Stimulated activated CD4-positive, alpha-beta T cell treated with anti-CD3 and anti-CD28 coated beads, Interleukin-1b, Interleukin-23, amount 100 ng/mL, for 48 hours (primary cell): ENCODE results near the gene ARVCF.

ENCODE experiments used
- DNase-seq: peaks from one replicate; pipeline ENCODE4 v3.0.0-alpha.2; 2020

The ARVCF gene

GRCh38 chr22:20028855-20029549, 12.4 kb upstream of the ARVCF start:
- DNase-seq, result no peak

GRCh38 chr22:20027966-20028854, 11.6 kb upstream of the ARVCF start:
- DNase-seq, result no peak

DNA sequence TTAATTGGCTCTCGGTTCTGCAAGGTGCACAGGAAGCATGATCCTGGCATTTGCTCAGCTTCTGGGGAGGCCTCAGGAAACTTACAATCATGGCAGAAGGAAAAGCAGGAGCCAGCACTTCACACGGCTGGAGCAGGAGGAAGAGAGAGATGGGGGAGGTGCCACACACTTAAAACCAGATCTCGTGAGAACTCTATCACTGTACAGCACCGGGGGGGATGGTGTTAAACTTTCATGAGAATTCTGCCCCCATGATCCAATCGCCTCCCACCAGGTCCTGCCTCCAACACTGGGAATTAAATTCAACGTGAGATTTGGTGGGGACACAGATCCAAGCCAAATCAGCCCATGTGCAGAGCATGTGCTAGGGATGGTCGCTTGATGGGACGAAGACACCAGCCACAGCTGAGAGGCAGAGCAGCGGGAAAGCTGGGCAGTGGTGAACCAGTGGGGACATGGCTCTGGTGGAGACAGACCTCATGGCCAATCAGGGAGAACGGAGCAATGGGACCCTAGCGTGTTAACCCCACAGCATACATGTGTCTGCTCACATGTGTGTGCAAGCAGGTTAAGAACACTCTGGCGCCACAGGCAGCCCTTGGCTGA, 10.5 kb upstream of the ARVCF start:
- no peak for DNase-seq

DNA sequence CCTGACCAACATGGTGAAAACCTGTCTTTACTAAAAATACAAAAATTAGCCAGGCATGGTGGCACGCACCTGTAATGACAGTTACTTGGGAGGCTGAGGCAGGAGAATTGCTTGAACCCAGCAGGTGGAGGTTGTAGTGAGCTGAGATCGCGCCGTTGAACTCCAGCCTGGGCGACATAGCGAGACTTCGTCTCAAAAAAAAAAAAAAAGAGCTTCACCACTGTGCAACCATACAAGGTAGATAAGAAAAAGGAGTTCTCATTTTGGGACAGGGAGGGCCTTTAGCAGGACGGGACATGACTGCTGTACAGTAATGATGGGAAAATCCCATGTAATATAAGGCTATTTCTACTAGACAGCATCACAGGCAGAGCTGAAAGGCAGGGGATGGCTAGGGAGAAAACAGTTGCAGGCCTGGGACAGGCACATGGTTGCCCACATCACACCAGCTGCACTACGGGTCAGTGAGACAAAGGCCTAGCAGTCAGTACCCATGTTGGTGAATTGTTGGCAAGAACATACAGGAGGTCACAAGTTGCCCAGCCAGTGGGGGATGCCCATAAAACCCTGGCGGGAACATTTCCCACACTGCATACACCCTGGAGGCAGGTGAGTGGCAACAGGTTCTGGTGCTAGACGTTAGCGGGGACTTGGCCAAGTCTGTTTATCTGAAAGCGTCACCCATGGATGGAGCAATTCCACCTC, 9.7 kb upstream of the ARVCF start:
- no peak for DNase-seq

DNA sequence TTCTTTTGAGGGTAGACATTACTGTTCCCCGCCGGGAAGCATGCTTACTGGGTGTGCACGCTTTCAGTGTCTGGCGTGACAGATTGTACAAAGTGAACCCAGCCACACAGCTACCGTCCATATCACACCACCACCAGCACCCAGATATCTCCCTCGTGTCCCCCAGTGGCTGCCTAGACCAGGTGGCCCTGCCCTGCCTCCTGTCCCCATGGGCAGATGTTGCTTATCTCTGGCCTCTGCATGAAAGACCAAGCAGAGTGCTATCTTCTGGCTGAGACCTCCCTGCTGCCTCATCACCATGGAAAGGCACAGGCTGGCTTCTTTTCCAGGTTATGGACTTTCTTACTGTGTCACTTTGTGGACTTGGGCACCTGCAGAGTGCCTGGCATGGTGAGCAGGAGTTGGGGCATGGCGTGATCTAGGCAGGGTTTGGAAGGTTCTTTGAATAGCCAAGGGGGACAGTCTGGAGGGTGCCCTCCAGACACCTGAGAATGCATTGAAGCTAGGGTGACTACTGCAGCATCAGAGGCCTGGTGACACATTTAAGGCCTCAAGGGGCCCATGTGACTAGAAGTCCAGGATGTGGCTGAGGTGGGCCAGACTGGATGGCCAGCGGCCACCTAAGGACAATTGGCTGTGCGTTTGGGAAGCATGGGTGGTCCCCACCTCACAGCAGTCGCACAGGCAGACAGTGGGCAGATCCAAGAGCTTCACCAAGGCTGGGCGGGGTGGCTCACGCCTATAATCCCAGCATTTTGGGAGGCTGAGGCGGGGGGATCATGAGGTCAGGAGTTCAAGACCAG, 9.0 kb upstream of the ARVCF start:
- no peak for DNase-seq

DNA sequence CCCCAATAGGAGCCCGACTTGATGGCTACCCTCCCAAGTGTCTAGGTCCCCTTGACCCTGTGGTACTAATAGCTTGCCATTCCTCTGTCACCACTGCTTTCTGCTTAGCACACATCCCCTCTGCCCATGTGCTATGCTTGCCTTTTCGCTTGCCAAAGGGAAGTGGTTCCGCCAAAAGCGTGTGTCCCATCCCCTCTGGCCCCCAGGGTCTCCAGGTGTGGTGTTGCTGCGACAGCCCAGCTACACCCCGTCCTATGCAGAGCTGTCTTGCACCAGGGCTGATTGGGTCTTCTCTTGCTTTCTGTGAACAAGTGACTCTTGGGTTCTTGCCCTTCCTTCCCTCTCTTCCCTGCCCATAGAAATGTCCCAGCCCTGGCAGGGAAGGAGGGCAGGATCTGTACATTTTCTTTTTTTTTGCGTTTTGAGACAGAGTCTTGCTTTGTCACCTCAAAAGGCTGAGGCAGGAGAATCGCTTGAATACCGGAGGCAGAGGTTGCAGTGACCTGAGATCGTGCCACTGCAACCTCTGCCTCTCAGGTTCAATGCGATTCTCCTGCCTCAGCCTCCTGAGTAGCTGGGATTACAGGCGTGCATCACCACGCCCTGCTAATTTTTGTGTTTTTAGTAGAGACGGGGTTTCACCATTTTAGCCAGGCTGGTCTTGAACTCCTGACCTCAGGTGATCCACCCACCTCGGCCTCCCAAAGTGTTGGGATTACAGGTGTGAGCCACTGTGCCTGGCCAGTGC, 8.2 kb upstream of the ARVCF start:
- no peak for DNase-seq

GRCh38 chr22:20024225-20024624, 7.6 kb upstream of the ARVCF start:
- no peak for DNase-seq

- no peak for DNase-seq
These were observed 6.5 kb upstream of the ARVCF start for GRCh38 chr22:20022978-20023613.

GRCh38 chr22:20022231-20022977, 5.8 kb upstream of the ARVCF start:
- DNase-seq, result no peak

DNA sequence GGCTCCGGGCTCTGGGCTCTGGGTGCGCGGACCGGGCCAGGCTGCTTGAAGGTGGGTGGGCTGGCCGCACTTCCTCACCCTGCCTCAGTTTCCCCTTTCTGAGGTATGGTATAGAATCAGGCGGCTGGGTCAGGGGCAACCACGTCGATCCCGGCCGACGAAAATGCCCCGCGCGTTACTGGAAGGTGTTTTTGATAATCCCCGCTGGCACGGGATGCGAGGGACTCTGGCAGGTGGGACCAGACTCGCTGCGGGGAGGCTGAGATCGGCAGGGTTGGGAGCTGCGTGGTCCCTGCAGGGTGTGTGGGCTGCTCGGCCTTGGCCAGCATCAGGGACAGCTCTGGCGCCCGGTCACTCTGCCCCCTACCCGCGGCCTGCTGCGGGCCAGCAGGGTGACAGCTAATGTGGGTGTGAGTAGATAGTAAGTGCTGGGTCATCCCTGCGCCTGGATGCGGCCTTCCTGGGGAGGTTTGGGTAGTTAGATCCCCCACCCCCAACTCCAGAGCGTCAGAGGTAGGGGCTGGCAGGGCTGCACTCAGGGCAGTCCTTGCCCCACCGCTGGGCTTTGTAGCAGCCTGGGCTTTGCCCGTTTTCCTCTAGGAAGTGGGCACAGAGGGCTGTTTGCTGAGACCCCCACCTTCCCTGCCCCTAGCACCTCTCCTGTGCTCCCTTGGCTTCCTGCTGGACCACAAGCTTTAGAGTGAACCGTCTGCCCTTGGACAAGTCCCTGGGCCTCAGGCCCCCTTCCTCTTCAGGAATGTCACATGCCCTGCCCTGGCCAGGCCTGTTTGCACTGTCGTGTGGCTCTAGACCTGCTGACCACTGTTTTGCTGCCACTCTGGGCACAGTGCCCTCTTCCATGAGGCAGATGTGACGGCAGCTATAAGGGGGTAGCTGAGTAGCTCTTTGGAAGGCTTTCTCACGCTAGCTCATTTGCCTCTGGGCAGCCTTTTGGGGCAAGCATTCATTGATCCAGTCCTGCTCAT, 4.9 kb upstream of the ARVCF start:
- no peak for DNase-seq

- DNase-seq, result peak; percentile 92
These were observed 4.0 kb upstream of the ARVCF start, which contains the start of gene TANGO2 for GRCh38 chr22:20020533-20021195. TSS of gene TANGO2 (plus strand) at chr22:20021110. CDS start at chr22:20036799, 15,689 bp downstream.

DNA sequence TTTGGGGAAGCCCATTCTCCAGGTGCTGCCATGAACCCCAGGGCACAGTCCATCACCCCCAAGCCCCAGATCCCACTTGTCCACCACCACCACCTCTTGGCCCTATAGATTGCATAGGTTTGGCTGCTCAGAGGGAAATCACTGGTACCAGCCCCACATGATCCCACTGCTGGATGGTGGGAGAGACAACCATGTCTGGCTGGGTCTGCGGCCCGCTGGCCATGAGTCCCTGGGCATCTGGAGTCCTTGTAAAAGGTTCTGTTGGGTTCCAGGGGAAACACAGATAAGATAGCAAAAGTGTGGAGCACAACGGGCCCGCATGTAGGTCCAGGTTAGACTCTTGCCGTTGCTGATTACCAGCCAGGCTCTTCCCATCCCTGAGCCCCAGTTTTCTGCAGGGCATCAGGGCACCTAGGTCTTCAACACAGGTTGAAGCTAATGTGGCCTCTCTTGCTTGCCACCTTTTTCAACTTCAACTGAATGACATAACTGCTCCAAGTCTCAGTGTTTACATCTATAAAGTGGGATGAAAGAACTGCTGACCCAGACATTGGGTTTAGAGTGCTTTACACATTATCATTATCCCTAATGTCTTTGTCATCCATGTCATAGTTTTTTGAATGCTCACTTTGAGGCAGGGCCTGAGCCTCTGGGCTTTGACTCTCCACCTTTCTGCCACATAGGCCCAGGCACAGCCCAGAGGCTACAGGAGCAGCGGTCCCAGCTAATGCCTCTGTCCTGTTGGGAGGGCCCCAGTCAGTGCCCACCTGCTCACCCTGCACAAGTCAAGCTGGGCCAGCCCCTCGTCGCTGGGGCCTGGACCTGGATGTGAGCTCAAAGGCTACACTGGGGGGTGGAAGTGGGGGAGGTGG, 3.3 kb upstream of the ARVCF start:
- DNase-seq, result no peak

DNA sequence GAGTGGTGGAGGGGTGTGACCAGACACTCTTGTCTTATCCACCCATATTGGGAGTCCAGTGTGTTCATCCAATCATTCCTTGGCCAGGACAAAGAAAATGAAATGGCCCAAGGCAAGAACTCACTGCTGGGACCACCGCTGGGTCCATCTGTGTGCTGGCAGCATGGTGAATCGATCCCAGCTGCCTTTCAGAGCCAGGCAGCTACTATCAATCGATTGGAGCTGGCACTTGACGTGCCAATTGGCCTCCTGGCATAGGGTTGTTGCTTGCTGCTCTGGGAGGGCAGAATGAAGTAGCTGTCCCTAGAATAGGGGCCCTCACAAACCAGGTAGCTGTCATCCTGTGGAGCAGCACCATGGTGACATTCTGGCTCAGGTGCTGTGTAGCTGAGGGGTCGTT, 1.4 kb upstream of the ARVCF start:
- no peak for DNase-seq

DNA sequence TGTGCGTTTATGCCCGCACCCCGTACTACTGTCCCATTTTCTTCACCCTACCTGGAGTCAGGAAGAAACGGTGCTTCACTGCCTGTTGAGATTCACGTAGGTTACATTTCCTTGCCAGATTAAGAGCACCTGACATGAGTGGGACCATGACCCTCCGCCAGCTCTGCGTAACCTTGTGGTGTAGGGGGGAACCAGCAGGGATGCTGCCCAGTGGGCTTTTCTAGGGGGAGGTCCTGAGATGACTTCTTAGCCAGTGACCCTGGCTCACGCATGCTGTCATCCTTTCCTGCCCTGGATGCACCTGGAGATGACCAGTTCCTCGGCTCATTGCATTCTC, 967 bp upstream of the ARVCF start:
- no peak for DNase-seq

GRCh38 chr22:20015971-20016733, 471 bp downstream of the ARVCF start:
- DNase-seq, result no peak

DNA sequence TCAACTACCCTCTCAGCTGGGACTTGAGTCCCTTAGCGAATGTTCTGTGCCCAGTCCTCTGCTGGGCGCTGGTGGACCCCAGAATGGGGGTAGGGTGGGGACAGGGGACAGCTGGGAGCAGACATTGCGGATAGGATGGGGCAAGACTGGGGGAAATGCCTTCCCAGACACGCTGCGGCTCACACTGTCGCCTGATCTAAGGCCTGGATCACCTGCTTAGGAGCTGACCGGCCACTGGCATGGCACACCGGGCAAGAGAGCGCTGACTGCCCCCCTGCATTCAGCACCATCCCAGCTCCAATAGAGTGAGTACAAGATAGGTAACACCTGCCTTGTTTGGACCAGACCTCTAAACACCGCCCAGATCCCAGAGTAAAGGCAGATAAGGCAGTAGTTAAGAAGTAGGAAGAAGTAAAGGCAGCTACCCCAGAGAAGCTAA, 1.4 kb downstream of the ARVCF start:
- DNase-seq, result no peak
